ENCODE data around the gene KRT74.

KRT74 gene

DNA sequence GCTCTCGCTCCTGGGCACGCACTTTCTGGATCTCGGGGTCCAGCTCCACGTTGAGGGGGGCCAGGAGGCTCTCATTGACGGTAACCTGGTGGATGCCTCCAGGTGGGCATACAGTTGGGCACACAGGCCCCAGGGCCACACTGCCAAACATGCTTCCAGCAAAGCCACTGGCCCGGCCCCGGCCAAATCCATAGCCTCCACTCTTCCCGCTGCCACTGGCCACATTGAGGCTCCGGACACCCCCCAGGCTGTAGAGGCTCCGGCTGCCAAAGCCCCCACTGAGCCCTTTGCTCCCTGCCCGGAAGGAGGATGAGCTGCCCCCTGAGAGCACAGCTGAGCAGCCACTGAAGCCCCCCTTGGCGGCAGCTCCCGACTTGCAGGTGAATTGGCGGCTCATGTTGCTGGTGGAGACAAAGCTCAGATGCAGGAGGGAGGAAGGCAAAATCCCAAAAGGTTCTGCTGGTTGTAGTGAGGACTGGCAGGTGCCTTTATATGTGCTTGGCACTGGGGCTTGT, 20.9 kb downstream of the KRT74 start, which contains the start of gene KRT71:
Gene KRT71, minus strand, starts transcription at position 465 of the 515 bp plus-strand sequence. Its CDS starts 68 bp downstream, at position 397.
- Histone ChIP-seq H3K27ac (no peak within 1 kb of the TSS), H3K27me3 (no peaks in the 10 kb centered on the region), H3K4me3 (ENCODE audit: low read depth in 1 of 2, low read length in 1 of 2) (no peak within 1 kb of the TSS), H3K4me1 (ENCODE audit: control insufficient read depth in 1 of 2, insufficient read depth in 1 of 2, low read depth in 1 of 2, low read length in 1 of 2) (no peaks in the 10 kb centered on the region), H3K36me3 (no peaks in the 10 kb centered on the region), H3K9me3 (no peaks in the 10 kb centered on the region)
- TF ChIP-seq, protein P1, sequence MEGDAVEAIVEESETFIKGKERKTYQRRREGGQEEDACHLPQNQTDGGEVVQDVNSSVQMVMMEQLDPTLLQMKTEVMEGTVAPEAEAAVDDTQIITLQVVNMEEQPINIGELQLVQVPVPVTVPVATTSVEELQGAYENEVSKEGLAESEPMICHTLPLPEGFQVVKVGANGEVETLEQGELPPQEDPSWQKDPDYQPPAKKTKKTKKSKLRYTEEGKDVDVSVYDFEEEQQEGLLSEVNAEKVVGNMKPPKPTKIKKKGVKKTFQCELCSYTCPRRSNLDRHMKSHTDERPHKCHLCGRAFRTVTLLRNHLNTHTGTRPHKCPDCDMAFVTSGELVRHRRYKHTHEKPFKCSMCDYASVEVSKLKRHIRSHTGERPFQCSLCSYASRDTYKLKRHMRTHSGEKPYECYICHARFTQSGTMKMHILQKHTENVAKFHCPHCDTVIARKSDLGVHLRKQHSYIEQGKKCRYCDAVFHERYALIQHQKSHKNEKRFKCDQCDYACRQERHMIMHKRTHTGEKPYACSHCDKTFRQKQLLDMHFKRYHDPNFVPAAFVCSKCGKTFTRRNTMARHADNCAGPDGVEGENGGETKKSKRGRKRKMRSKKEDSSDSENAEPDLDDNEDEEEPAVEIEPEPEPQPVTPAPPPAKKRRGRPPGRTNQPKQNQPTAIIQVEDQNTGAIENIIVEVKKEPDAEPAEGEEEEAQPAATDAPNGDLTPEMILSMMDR (IDR thresholded peaks at IDR 0.05): no peak

DNA sequence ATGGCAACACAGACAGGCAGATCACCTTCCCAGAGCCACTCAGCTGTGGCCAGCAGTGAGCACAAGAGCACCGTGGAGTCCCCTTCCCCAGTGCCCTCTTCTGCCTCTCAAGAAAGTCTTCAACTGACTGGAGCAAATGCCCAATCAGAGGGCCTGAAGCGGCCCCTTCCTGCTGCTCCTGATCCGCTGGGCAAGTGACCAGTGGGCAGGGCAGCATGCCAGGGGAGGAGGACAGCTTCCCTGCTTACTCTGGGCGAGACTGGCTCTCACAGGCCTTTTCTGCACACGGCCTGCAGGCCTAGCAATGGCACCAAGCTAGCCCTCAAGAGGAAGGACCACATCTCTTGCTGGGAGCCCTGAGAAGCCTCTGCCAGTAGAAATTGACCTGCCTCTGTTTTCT, 21.6 kb downstream of the KRT74 start:
- TF ChIP-seq, protein P1 (IDR thresholded peaks at IDR 0.05): no peak
- Histone ChIP-seq H3K4me3 (ENCODE audit: low read depth in 1 of 2, low read length in 1 of 2) (no peak overlapping the region), H3K36me3 (no peaks in the 10 kb centered on the region), H3K4me1 (ENCODE audit: control insufficient read depth in 1 of 2, insufficient read depth in 1 of 2, low read depth in 1 of 2, low read length in 1 of 2) (no peaks in the 10 kb centered on the region), H3K9me3 (no peaks in the 10 kb centered on the region), H3K27me3 (no peaks in the 10 kb centered on the region), H3K27ac (no peak overlapping the region)

GRCh38 chr12:52551216-52551865, 22.3 kb downstream of the KRT74 start:
- H3K27ac ChIP-seq: no peak overlapping the region
- no peak overlapping the region for H3K4me3 ChIP-seq (ENCODE audit: low read depth in 1 of 2, low read length in 1 of 2)
- H3K27me3 ChIP-seq: no peaks in the 10 kb centered on the region
- H3K4me1 ChIP-seq (ENCODE audit: control insufficient read depth in 1 of 2, insufficient read depth in 1 of 2, low read depth in 1 of 2, low read length in 1 of 2): no peaks in the 10 kb centered on the region
- TF ChIP-seq, protein P1 (IDR thresholded peaks at IDR 0.05): no peak
- H3K9me3 ChIP-seq: no peaks in the 10 kb centered on the region
- no peaks in the 10 kb centered on the region for H3K36me3 ChIP-seq

- no peaks in the 10 kb centered on the region for H3K9me3 ChIP-seq
- H3K4me3 ChIP-seq (ENCODE audit: low read depth in 1 of 2, low read length in 1 of 2): no peak overlapping the region
- H3K27ac ChIP-seq: no peak overlapping the region
- TF ChIP-seq, protein P1 (IDR thresholded peaks at IDR 0.05): no peak
- H3K36me3 ChIP-seq: no peaks in the 10 kb centered on the region
- H3K4me1 ChIP-seq (ENCODE audit: control insufficient read depth in 1 of 2, insufficient read depth in 1 of 2, low read depth in 1 of 2, low read length in 1 of 2): no peaks in the 10 kb centered on the region
- H3K27me3 ChIP-seq: no peaks in the 10 kb centered on the region
These were observed 27.5 kb downstream of the KRT74 start for GRCh38 chr12:52546126-52546525.

- H3K36me3 ChIP-seq: no peaks in the 10 kb centered on the region
- H3K27me3 ChIP-seq: no peaks in the 10 kb centered on the region
- no peaks in the 10 kb centered on the region for H3K4me1 ChIP-seq (ENCODE audit: control insufficient read depth in 1 of 2, insufficient read depth in 1 of 2, low read depth in 1 of 2, low read length in 1 of 2)
- H3K27ac ChIP-seq: no peak overlapping the region
- no peaks in the 10 kb centered on the region for H3K9me3 ChIP-seq
- TF ChIP-seq, protein P1 (IDR thresholded peaks at IDR 0.05): no peak
- no peak overlapping the region for H3K4me3 ChIP-seq (ENCODE audit: low read depth in 1 of 2, low read length in 1 of 2)
These were observed 29.4 kb downstream of the KRT74 start for GRCh38 chr12:52543985-52544883.
